Measurements from ENCODE around the gene CPEB3. TPM values are rescaled to one million over a fixed set of nuclear protein-coding genes. Genes with fewer than 3 reads are reported as not detected.

The CPEB3 gene
- total RNA-seq, 1 donor from 2014 or later: 5.7 TPM

DNA sequence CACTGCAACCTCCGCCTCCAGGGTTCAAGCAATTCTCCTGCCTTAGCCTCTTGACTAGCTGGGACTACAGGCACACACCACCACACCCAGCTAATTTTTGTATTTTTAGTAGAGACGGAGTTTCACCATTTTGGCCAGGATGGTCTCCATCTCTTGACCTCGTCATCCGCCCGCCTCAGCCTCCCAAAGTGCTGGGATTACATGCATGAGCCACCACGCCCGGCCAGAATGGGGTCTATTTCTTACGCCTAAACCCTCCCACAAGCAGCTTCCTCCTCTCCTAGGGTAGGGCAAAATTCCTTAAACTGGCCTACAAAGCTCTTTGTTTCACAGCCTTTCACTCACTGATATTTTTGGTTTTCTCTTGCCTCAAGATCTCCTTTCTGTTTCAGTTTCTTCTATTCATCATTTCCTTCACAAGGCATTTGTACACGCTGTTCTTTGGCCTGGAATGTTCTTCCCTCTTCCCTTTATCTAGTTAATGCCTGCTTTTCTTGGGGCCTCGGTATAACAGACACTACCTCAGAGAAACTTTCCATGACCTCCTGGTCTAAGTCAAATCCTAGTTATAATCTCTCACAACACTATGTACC, 6.7 kb downstream of the CPEB3 start:
- intact Hi-C loops (cut with DNase I): no loop called here
- Histone ChIP-seq H3K9me3 (no peaks in the 10 kb centered on the region), H3K4me1 (peaks cover 11% of the 10 kb centered on the region), H3K36me3 (no peaks in the 10 kb centered on the region), H3K27me3 (no peaks in the 10 kb centered on the region), H3K27ac (peak overlapping the region; percentile 59), H3K4me3 (no peak overlapping the region)
- DNase-seq (no peak), ATAC-seq (peak; percentile 72)
- TF ChIP-seq, protein P1, sequence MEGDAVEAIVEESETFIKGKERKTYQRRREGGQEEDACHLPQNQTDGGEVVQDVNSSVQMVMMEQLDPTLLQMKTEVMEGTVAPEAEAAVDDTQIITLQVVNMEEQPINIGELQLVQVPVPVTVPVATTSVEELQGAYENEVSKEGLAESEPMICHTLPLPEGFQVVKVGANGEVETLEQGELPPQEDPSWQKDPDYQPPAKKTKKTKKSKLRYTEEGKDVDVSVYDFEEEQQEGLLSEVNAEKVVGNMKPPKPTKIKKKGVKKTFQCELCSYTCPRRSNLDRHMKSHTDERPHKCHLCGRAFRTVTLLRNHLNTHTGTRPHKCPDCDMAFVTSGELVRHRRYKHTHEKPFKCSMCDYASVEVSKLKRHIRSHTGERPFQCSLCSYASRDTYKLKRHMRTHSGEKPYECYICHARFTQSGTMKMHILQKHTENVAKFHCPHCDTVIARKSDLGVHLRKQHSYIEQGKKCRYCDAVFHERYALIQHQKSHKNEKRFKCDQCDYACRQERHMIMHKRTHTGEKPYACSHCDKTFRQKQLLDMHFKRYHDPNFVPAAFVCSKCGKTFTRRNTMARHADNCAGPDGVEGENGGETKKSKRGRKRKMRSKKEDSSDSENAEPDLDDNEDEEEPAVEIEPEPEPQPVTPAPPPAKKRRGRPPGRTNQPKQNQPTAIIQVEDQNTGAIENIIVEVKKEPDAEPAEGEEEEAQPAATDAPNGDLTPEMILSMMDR (IDR thresholded peaks at IDR 0.05): no peak

DNA sequence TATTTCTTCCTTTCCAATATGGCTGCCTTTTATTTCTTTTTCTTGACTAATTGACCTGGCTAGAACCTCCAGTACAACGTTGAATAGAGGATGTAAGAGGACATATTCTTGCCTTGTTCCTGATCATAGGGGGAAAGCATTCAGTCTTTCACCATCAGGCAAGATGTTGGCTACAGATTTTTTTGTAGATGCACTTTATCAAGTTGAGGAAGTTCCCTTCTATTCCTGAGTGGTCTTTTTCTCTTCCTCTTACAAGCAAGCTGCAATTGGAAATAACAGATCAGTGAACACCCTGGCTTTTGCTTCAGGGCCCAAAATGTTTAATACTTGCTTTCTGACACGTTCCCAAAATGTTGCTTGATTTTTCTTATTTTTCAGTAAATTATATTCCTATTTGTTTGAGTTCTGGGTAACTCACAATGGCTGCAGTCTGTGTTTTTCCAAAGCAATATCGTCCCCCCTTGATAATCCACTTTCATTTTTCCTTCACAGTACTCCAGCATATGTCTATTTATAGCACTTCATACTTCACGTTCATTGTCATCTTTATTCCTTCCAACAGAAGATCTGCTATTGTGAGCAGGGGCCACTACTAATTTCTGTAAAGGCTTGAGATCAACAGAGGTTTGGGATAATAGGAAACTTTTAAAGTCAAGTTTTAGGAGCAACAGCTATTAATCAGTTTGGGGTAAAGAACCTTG, 11.7 kb downstream of the CPEB3 start:
- DNase-seq: no peak
- TF ChIP-seq, protein P1 (IDR thresholded peaks at IDR 0.05): no peak
- no peak overlapping the region for H3K27ac ChIP-seq

DNA sequence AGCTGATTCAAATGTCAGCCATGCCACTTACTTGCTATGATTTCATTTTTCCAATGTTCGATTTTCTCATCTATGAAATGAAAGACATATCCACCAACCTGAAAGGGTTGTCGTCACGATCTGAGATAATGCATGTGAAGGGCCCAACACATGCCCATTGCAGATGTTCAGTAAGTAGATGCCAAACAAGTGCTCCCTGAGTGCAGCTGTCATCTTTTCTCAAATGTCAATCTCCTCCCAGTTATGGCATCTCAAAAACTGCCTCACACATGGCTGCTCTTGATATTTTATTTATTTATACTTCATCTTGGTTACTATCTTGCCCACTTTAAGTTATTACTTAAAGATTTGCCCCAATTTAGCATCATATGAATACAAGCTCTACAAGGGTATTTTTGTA, 16.8 kb downstream of the CPEB3 start:
- Histone ChIP-seq H3K27ac (no peak overlapping the region), H3K4me1 (peaks cover 4% of the 10 kb centered on the region), H3K4me3 (no peak overlapping the region), H3K9me3 (no peaks in the 10 kb centered on the region), H3K27me3 (no peaks in the 10 kb centered on the region), H3K36me3 (no peaks in the 10 kb centered on the region)
- no peak for ATAC-seq
- no peak for DNase-seq
- intact Hi-C loops (cut with DNase I): no loop called here
- TF ChIP-seq, protein P1 (IDR thresholded peaks at IDR 0.05): no peak

More for the DNA sequence above, 11.7 kb downstream of the CPEB3 start:
- peaks cover 8% of the 10 kb centered on the region for H3K4me1 ChIP-seq
- H3K36me3 ChIP-seq: no peaks in the 10 kb centered on the region
- no peaks in the 10 kb centered on the region for H3K9me3 ChIP-seq
- no peaks in the 10 kb centered on the region for H3K27me3 ChIP-seq
- no peak overlapping the region for H3K4me3 ChIP-seq
- intact Hi-C loops (cut with DNase I): no loop called here
- ATAC-seq: no peak

DNA sequence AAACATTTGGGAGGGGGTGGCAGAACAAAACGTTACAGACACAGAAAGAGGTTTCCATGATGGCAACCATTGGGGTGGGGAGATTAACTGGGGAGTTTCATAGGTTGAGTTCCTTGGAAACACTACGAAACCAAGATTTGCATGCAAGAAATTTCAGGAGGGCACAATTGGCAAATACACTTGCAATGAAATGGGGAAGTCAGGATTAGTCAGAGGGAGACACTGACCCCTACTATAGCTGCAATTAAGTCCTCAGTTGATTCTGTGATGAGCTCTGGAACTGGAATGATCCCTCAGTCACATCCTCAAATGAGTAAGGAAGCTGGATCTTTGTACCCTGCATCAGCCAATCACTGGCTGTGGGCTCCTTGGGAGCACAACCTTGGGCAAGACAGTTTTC, 22.1 kb downstream of the CPEB3 start:
- intact Hi-C loops (cut with DNase I): no loop called here
- ATAC-seq (peak; percentile 71), DNase-seq (no peak)
- no peaks in the 10 kb centered on the region for H3K27me3 ChIP-seq
- no peak overlapping the region for H3K4me3 ChIP-seq
- H3K36me3 ChIP-seq: no peaks in the 10 kb centered on the region
- no peaks in the 10 kb centered on the region for H3K4me1 ChIP-seq
- no peaks in the 10 kb centered on the region for H3K9me3 ChIP-seq
- TF ChIP-seq, protein P1 (IDR thresholded peaks at IDR 0.05): no peak
- no peak overlapping the region for H3K27ac ChIP-seq

DNA sequence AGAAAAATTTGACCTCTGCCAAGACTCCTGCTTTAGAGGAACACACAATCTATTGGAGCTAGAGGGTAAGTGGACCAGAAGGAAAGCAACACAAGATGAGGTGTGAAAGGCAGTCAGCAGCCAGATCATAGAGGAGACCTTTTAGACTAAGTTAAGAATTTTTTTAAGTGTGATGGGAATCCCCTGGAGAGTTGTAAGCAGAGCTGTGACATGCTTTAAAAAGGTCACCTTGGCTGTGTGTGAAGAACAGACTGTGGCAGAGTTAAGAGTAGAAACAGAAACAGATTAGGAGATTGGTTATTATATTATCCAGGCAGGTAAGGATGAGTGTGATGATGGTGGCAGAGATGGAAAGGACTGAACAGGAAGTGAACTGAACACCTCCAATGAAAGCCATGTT, 23.5 kb downstream of the CPEB3 start:
- Histone ChIP-seq H3K36me3 (no peaks in the 10 kb centered on the region), H3K4me1 (no peaks in the 10 kb centered on the region), H3K27me3 (no peaks in the 10 kb centered on the region), H3K9me3 (no peaks in the 10 kb centered on the region), H3K27ac (no peak overlapping the region), H3K4me3 (no peak overlapping the region)
- intact Hi-C loops (cut with DNase I): no loop called here
- ATAC-seq (no peak), DNase-seq (no peak)
- TF ChIP-seq, protein P1 (IDR thresholded peaks at IDR 0.05): no peak
